CD14-positive monocyte (primary cell): ENCODE measurements around the gene LHFPL3. TPM values are rescaled to one million over a fixed set of nuclear protein-coding genes. Genes with fewer than 3 reads are reported as not detected.

ENCODE experiments used
- DNase-seq, 3 donors: peaks; one replicate each; pipeline ENCODE4 v3.0.0-alpha.2; 2011 to 2022
- H2AFZ ChIP-seq: 2 replicates; pipeline ENCODE4 v1.6.0; 2012; ENCODE audit warnings: mild to moderate bottlenecking, low read depth, low read length, inconsistent platforms; ENCODE audit not compliant: insufficient read depth, poor library complexity, severe bottlenecking
- H3K27ac ChIP-seq, 2 donors: 1 replicate in 1 of 2; 2 replicates in 1 of 2; pipeline ENCODE4 v1.5.1; 2012 to 2013; ENCODE audit warnings: low read length in 2 of 2, control low read depth in 1 of 2, inconsistent platforms in 1 of 2, low read depth in 1 of 2, mild to moderate bottlenecking in 1 of 2
- H3K27me3 ChIP-seq, 2 donors: one replicate each; pipeline versions ENCODE4 v1.6.0 to v1.6.1; 2011 to 2013; ENCODE audit warnings: low read length in 2 of 2; ENCODE audit not compliant: control insufficient read depth in 2 of 2, insufficient read depth in 2 of 2
- H3K36me3 ChIP-seq, 2 donors: replicated peaks in 1 of 2; 1 replicate in 1 of 2; 2 replicates in 1 of 2; pipeline versions ENCODE4 v1.5.1 to v1.6.1; 2012 to 2013; ENCODE audit warnings: low read length in 2 of 2, control low read depth in 1 of 2, inconsistent platforms in 1 of 2, mild to moderate bottlenecking in 1 of 2; ENCODE audit not compliant: insufficient read depth in 2 of 2, control insufficient read depth in 1 of 2
- H3K4me1 ChIP-seq, 2 donors: 1 replicate in 1 of 2; 2 replicates in 1 of 2; pipeline versions ENCODE4 v1.5.1 to v1.6.1; 2012 to 2013; ENCODE audit warnings: low read length in 2 of 2, control low read depth in 1 of 2, inconsistent platforms in 1 of 2, mild to moderate bottlenecking in 1 of 2, moderate library complexity in 1 of 2; ENCODE audit not compliant: insufficient read depth in 2 of 2, control insufficient read depth in 1 of 2
- H3K4me2 ChIP-seq: replicated peaks from 2 replicates; pipeline ENCODE3; 2012; ENCODE audit warnings: low read length, moderate library complexity, mild to moderate bottlenecking; ENCODE audit not compliant: poor library complexity, severe bottlenecking; ENCODE audit errors: extremely low read depth
- H3K4me3 ChIP-seq, 3 experiments: fragments of 200-600 bp in 1 of 3; sonication (generic) in 1 of 3; replicated peaks in 1 of 3; 1 replicate in 2 of 3; 2 replicates in 1 of 3; pipeline ENCODE4 v1.5.1; 2011 to 2013; ENCODE audit warnings: low read length in 3 of 3, mild to moderate bottlenecking in 3 of 3, control low read depth in 2 of 3, low read depth in 2 of 3, inconsistent platforms in 1 of 3, moderate library complexity in 1 of 3
- H3K79me2 ChIP-seq: 2 replicates; pipeline ENCODE4 v1.6.0; 2012; ENCODE audit warnings: mild to moderate bottlenecking, control low read depth, inconsistent platforms, low read length, moderate library complexity; ENCODE audit not compliant: insufficient read depth
- H3K9ac ChIP-seq: 2 replicates; pipeline ENCODE4 v1.6.0; 2017; ENCODE audit warnings: low read length, mild to moderate bottlenecking; ENCODE audit not compliant: insufficient read depth, poor library complexity, severe bottlenecking
- H3K9me3 ChIP-seq, 2 donors: replicated peaks in 1 of 2; 1 replicate in 1 of 2; 2 replicates in 1 of 2; pipeline versions ENCODE4 v1.5.1 to v1.6.1; 2012 to 2013; ENCODE audit warnings: low read length in 2 of 2, control low read depth in 1 of 2; ENCODE audit not compliant: control insufficient read depth in 1 of 2, insufficient read depth in 1 of 2
- H4K20me1 ChIP-seq: 2 replicates; pipeline ENCODE4 v1.6.0; 2012; ENCODE audit warnings: mild to moderate bottlenecking, low read length, control low read depth, moderate library complexity; ENCODE audit not compliant: insufficient read depth
- H3K27ac Mint-ChIP-seq, 7 donors: one replicate each; pipeline ENCODE4 v1.8.0; 2020; ENCODE audit warnings: mild to moderate bottlenecking in 7 of 7, mixed read lengths in 7 of 7, moderate library complexity in 6 of 7, inconsistent platforms in 2 of 7
- H3K27me3 Mint-ChIP-seq, 3 donors: one replicate each; pipeline ENCODE4 v1.8.0; 2021 to 2022; ENCODE audit warnings: low read depth in 3 of 3, mild to moderate bottlenecking in 3 of 3, mixed read lengths in 3 of 3, moderate library complexity in 3 of 3, inconsistent platforms in 1 of 3
- H3K36me3 Mint-ChIP-seq, 2 donors: one replicate each; pipeline ENCODE4 v1.8.0; 2020; ENCODE audit warnings: mixed read lengths in 2 of 2, inconsistent platforms in 1 of 2, mild to moderate bottlenecking in 1 of 2
- H3K4me1 Mint-ChIP-seq: one replicate; pipeline ENCODE4 v1.8.0; 2020; ENCODE audit warnings: mild to moderate bottlenecking, mixed read lengths
- H3K4me3 Mint-ChIP-seq, 2 donors: one replicate each; pipeline ENCODE4 v1.8.0; 2020; ENCODE audit warnings: mild to moderate bottlenecking in 2 of 2, mixed read lengths in 2 of 2, moderate library complexity in 1 of 2
- H3K9me3 Mint-ChIP-seq, 7 donors: one replicate each; pipeline ENCODE4 v1.8.0; 2020 to 2022; ENCODE audit warnings: mixed read lengths in 7 of 7, mild to moderate bottlenecking in 6 of 7, moderate library complexity in 6 of 7, inconsistent platforms in 2 of 7
- WGBS: methylation state at CpG from one replicate; pipeline ENCODE4 v1.1.5; 2013; ENCODE audit warnings: missing lambda C conversion rate; ENCODE audit not compliant: insufficient coverage; 5-methylcytosine and 5-hydroxymethylcytosine counted together
- intact Hi-C, 2 donors: fragments of 100-400 bp; cut with micrococcal nuclease; formaldehyde crosslinking; loops; one replicate each; pipeline versions ENCODE4 v1.15.0 to v1.15.1; 2023
- polyA plus RNA-seq, 3 donors: library from polyadenylated mRNA; depleted of rRNA in 1 of 3; unstranded in 2 of 3; stranded (reverse) in 1 of 3; fragments of 300-500 nt in 2 of 3; fragments of >200 nt in 1 of 3; fragmentation: Illumina TruSeq in 2 of 3; gene quantifications; 1 replicate in 2 of 3; 2 replicates in 1 of 3; pipeline ENCODE4 v1.2.3, GENCODE V29; 2012 to 2021
- TF ChIP-seq, protein P1 (sequence below): fragments of 200-600 bp; IDR thresholded peaks from one replicate; pipeline ENCODE4 v1.8.0; 2022; ENCODE audit warnings: antibody characterized with exemption, mild to moderate bottlenecking

The LHFPL3 gene
- polyA plus RNA-seq, 3 donors: not detected

- no peak overlapping the region for H3K4me2 ChIP-seq
- no peak overlapping the region for H2AFZ ChIP-seq
- peaks cover 0 to 1% (median 0%) of the 10 kb centered on the region in 3 donors for H3K27me3 Mint-ChIP-seq
- H3K4me1 ChIP-seq: no peaks in the 10 kb centered on the region
- H3K9me3 ChIP-seq: no peaks in the 10 kb centered on the region
- no peak overlapping the region for H3K4me3 Mint-ChIP-seq
- no peak for DNase-seq
- H3K4me1 Mint-ChIP-seq: peaks cover 2% of the 10 kb centered on the region
- no CpG with 5 or more reads among the region's 2 CpGs for WGBS
- H3K9me3 Mint-ChIP-seq: peaks cover 0 to 5% (median 2%) of the 10 kb centered on the region in 7 donors
- H4K20me1 ChIP-seq: no peaks in the 10 kb centered on the region
- intact Hi-C loops: no loop called here
- no peaks in the 10 kb centered on the region for H3K27me3 ChIP-seq
- no peak overlapping the region for H3K27ac ChIP-seq
- no peak overlapping the region for H3K27ac Mint-ChIP-seq
- H3K36me3 Mint-ChIP-seq: no peaks in the 10 kb centered on the region
- H3K9ac ChIP-seq: no peak overlapping the region
- TF ChIP-seq, protein P1, sequence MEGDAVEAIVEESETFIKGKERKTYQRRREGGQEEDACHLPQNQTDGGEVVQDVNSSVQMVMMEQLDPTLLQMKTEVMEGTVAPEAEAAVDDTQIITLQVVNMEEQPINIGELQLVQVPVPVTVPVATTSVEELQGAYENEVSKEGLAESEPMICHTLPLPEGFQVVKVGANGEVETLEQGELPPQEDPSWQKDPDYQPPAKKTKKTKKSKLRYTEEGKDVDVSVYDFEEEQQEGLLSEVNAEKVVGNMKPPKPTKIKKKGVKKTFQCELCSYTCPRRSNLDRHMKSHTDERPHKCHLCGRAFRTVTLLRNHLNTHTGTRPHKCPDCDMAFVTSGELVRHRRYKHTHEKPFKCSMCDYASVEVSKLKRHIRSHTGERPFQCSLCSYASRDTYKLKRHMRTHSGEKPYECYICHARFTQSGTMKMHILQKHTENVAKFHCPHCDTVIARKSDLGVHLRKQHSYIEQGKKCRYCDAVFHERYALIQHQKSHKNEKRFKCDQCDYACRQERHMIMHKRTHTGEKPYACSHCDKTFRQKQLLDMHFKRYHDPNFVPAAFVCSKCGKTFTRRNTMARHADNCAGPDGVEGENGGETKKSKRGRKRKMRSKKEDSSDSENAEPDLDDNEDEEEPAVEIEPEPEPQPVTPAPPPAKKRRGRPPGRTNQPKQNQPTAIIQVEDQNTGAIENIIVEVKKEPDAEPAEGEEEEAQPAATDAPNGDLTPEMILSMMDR: no peak
- H3K79me2 ChIP-seq: no peaks in the 10 kb centered on the region
- H3K4me3 ChIP-seq: no peak overlapping the region
- H3K36me3 ChIP-seq: no peaks in the 10 kb centered on the region
Measured at GRCh38 chr7:104723001-104723400, 394.6 kb downstream of the LHFPL3 start.

- Histone ChIP-seq H4K20me1 (no peaks in the 10 kb centered on the region), H3K27me3 (no peaks in the 10 kb centered on the region), H3K9me3 (no peaks in the 10 kb centered on the region), H3K9ac (no peak overlapping the region), H3K4me1 (no peaks in the 10 kb centered on the region), H2AFZ (no peak overlapping the region), H3K27ac (no peak overlapping the region), H3K79me2 (no peaks in the 10 kb centered on the region), H3K4me2 (no peak overlapping the region), H3K4me3 (no peak overlapping the region), H3K36me3 (no peaks in the 10 kb centered on the region)
- intact Hi-C loops: no loop called here
- no peak overlapping the region for H3K27ac Mint-ChIP-seq
- H3K4me1 Mint-ChIP-seq: no peaks in the 10 kb centered on the region
- H3K4me3 Mint-ChIP-seq: no peak overlapping the region
- 75% methylated on average over 2 of the region's 4 CpGs for WGBS
- TF ChIP-seq, protein P1: no peak
- H3K27me3 Mint-ChIP-seq: peaks cover 0 to 6% (median 5%) of the 10 kb centered on the region in 3 donors
- H3K36me3 Mint-ChIP-seq: no peaks in the 10 kb centered on the region
- H3K9me3 Mint-ChIP-seq: peaks cover 0 to 6% (median 3%) of the 10 kb centered on the region in 7 donors
- DNase-seq: no peak
Measured at GRCh38 chr7:104758504-104758903, 430.1 kb downstream of the LHFPL3 start.
